H1 (cell line): ENCODE results near the gene CHRNA10. TPM values are rescaled to one million over a fixed set of nuclear protein-coding genes. Genes with fewer than 3 reads are reported as not detected.

Source experiments
- CTCF ChIA-PET: fragments of 300-600 bp; sonication (Branson Sonifier 250); formaldehyde crosslinking; loops from one replicate; lab custom pipeline; 2021; ENCODE audit not compliant: partially characterized antibody; lab: Charles Lee
- POLR2A ChIA-PET: fragments of 300-600 bp; sonication (Branson Sonifier 250); formaldehyde crosslinking; loops from one replicate; lab custom pipeline; 2021; ENCODE audit warnings: inconsistent platforms; ENCODE audit not compliant: partially characterized antibody; lab: Charles Lee
- DNase-seq, 2 experiments: peaks; one replicate each; pipeline versions ENCODE4 v3.0.0 to v3.0.0-alpha.2; 2010 to 2022; ENCODE audit warnings: low spot score in 2 of 2, low read depth in 1 of 2, mixed read lengths in 1 of 2
- FAIRE-seq: peaks from 2 replicates; lab custom pipeline; 2011; peaks lifted over from hg19 to GRCh38; lab: Jason Lieb, UNC
- H2AFZ ChIP-seq: 2 replicates; pipeline ENCODE4 v1.8.1; 2012; ENCODE audit warnings: low read length, inconsistent platforms
- H2AK5ac ChIP-seq: 2 replicates; pipeline ENCODE4 v1.6.1; 2013; ENCODE audit warnings: low read depth, low read length
- H2BK120ac ChIP-seq: replicated peaks from 2 replicates; pipeline ENCODE3; 2013; ENCODE audit warnings: low read depth, low read length, inconsistent platforms
- H2BK12ac ChIP-seq: 2 replicates; pipeline ENCODE4 v1.6.1; 2013; ENCODE audit warnings: low read depth, low read length
- H2BK15ac ChIP-seq: 2 replicates; pipeline ENCODE4 v1.6.1; 2013; ENCODE audit warnings: low read length
- H2BK20ac ChIP-seq: 2 replicates; pipeline ENCODE4 v1.6.1; 2013; ENCODE audit warnings: low read length
- H2BK5ac ChIP-seq: 2 replicates; pipeline ENCODE4 v1.6.1; 2013; ENCODE audit warnings: low read depth, low read length
- H3K14ac ChIP-seq: 2 replicates; pipeline ENCODE4 v1.6.1; 2013; ENCODE audit warnings: inconsistent platforms; ENCODE audit not compliant: insufficient read length
- H3K18ac ChIP-seq: 2 replicates; pipeline ENCODE4 v1.6.1; 2013; ENCODE audit warnings: low read length; ENCODE audit errors: extremely low read depth
- H3K23ac ChIP-seq: 2 replicates; pipeline ENCODE4 v1.6.1; 2013; ENCODE audit warnings: inconsistent platforms; ENCODE audit not compliant: insufficient read length
- H3K23me2 ChIP-seq: 2 replicates; pipeline ENCODE4 v1.6.1; 2013; ENCODE audit warnings: low read depth, low read length
- H3K27ac ChIP-seq: 2 replicates; pipeline ENCODE4 v1.6.1; 2011; ENCODE audit warnings: low read depth, low read length, inconsistent platforms
- H3K27me3 ChIP-seq, 4 experiments: replicated peaks in 1 of 4; 1 replicate in 1 of 4; 2 replicates in 3 of 4; pipeline versions ENCODE4 v1.6.1 to v1.8.1; 2011 to 2013; ENCODE audit warnings: low read length in 3 of 4, mild to moderate bottlenecking in 3 of 4, inconsistent platforms in 2 of 4, mixed read lengths in 2 of 4, moderate library complexity in 1 of 4; ENCODE audit not compliant: control insufficient read depth in 3 of 4, insufficient read depth in 3 of 4; ENCODE audit errors: extremely low read depth in 1 of 4
- H3K36me3 ChIP-seq, 4 experiments: 2 replicates each; pipeline versions ENCODE4 v1.6.1 to v1.8.1; 2011 to 2013; ENCODE audit warnings: mild to moderate bottlenecking in 4 of 4, low read length in 3 of 4, moderate library complexity in 2 of 4, control low read depth in 1 of 4, inconsistent platforms in 1 of 4; ENCODE audit not compliant: insufficient read depth in 4 of 4, control insufficient read depth in 2 of 4
- H3K4ac ChIP-seq: replicated peaks from 2 replicates; pipeline ENCODE3; 2013; ENCODE audit warnings: low read length, low read depth, mixed read lengths, inconsistent platforms; ENCODE audit not compliant: insufficient read length
- H3K4me1 ChIP-seq, 4 experiments: replicated peaks in 1 of 4; 1 replicate in 1 of 4; 2 replicates in 3 of 4; pipeline versions ENCODE4 v1.6.1 to v1.8.1; 2011 to 2013; ENCODE audit warnings: low read length in 3 of 4, inconsistent platforms in 2 of 4, mixed read lengths in 1 of 4; ENCODE audit not compliant: insufficient read depth in 4 of 4, control insufficient read depth in 3 of 4
- H3K4me2 ChIP-seq, 2 experiments: 2 replicates each; pipeline versions ENCODE4 v1.6.1 to v1.8.1; 2011 to 2013; ENCODE audit warnings: low read depth in 2 of 2, low read length in 2 of 2, control low read depth in 1 of 2, inconsistent platforms in 1 of 2, mild to moderate bottlenecking in 1 of 2; ENCODE audit not compliant: insufficient read depth in 1 of 2
- H3K4me3 ChIP-seq, 4 experiments: fragments of 200-600, 300-600 bp in 1 of 4; sonication (generic), shearing (Covaris generic), sonication (Bioruptor Twin) in 1 of 4; 2 replicates each; pipeline versions ENCODE4 v1.5.1 to v1.8.1; 2011 to 2016; ENCODE audit warnings: low read length in 4 of 4, low read depth in 3 of 4, control low read depth in 2 of 4, inconsistent platforms in 2 of 4, mild to moderate bottlenecking in 2 of 4, mixed read lengths in 1 of 4, moderate library complexity in 1 of 4; ENCODE audit not compliant: insufficient read depth in 2 of 4; ENCODE audit errors: extremely low read depth in 1 of 4
- H3K56ac ChIP-seq: replicated peaks from 2 replicates; pipeline ENCODE3; 2013; ENCODE audit warnings: low read depth, mild to moderate bottlenecking, mixed read lengths, low read length, inconsistent platforms; ENCODE audit not compliant: insufficient read length
- H3K79me1 ChIP-seq: 2 replicates; pipeline ENCODE4 v1.6.1; 2013; ENCODE audit warnings: low read depth, low read length, control low read depth
- H3K79me2 ChIP-seq, 2 experiments: 2 replicates each; pipeline versions ENCODE4 v1.6.1 to v1.8.1; 2012 to 2013; ENCODE audit warnings: low read length in 2 of 2, mild to moderate bottlenecking in 2 of 2, inconsistent platforms in 1 of 2; ENCODE audit not compliant: insufficient read depth in 2 of 2, control insufficient read depth in 1 of 2
- H3K9ac ChIP-seq, 4 experiments: replicated peaks in 1 of 4; 1 replicate in 1 of 4; 2 replicates in 3 of 4; pipeline versions ENCODE4 v1.6.1 to v1.8.1; 2011 to 2013; ENCODE audit warnings: low read depth in 3 of 4, low read length in 3 of 4, control low read depth in 2 of 4, mild to moderate bottlenecking in 2 of 4, moderate library complexity in 2 of 4, inconsistent platforms in 1 of 4; ENCODE audit errors: extremely low read depth in 1 of 4
- H3K9me3 ChIP-seq, 2 experiments: 2 replicates each; pipeline versions ENCODE4 v1.6.1 to v1.8.1; 2012 to 2013; ENCODE audit warnings: mild to moderate bottlenecking in 2 of 2, moderate library complexity in 2 of 2, control low read depth in 1 of 2, inconsistent platforms in 1 of 2, low read depth in 1 of 2, low read length in 1 of 2, mixed read lengths in 1 of 2; ENCODE audit not compliant: insufficient read depth in 2 of 2
- H4K20me1 ChIP-seq, 2 experiments: replicated peaks in 1 of 2; 2 replicates each; pipeline versions ENCODE3 to v1.8.1; 2011 to 2013; ENCODE audit warnings: inconsistent platforms in 2 of 2, low read length in 2 of 2, mild to moderate bottlenecking in 1 of 2; ENCODE audit not compliant: insufficient read depth in 2 of 2, control insufficient read depth in 1 of 2
- H4K5ac ChIP-seq: 2 replicates; pipeline ENCODE4 v1.6.1; 2013; ENCODE audit warnings: low read length, low read depth, mixed read lengths, inconsistent platforms; ENCODE audit not compliant: insufficient read length
- H4K8ac ChIP-seq: 2 replicates; pipeline ENCODE4 v1.8.0; 2013; ENCODE audit warnings: mild to moderate bottlenecking, moderate library complexity, low read length, inconsistent platforms; ENCODE audit not compliant: insufficient read depth; ENCODE audit errors: extremely low read depth
- H4K91ac ChIP-seq: replicated peaks from 2 replicates; pipeline ENCODE3; 2013; ENCODE audit warnings: low read length, mixed read lengths, inconsistent platforms; ENCODE audit not compliant: insufficient read length
- ASH2L ChIP-seq: fragments of 200-600, 300-600 bp; sonication (generic); IDR thresholded peaks from one replicate; pipeline ENCODE4 v1.7.1; 2017; ENCODE audit warnings: low read length
- BACH1 ChIP-seq: IDR thresholded peaks from 2 replicates; pipeline ENCODE4 v1.6.1; 2012; ENCODE audit warnings: low read length, improper control_type of control experiment
- CREB1 ChIP-seq: IDR thresholded peaks from 2 replicates; pipeline ENCODE4 v1.6.1; 2012; ENCODE audit warnings: inconsistent platforms
- EGR1 ChIP-seq: IDR thresholded peaks from 2 replicates; pipeline ENCODE4 v1.6.1; 2011; ENCODE audit warnings: low read depth, low read length, borderline replicate concordance
- GABPA ChIP-seq: IDR thresholded peaks from 2 replicates; pipeline ENCODE4 v1.6.1; 2011; ENCODE audit warnings: mild to moderate bottlenecking, low read length, moderate library complexity, borderline replicate concordance; ENCODE audit not compliant: insufficient read depth
- KDM1A ChIP-seq: fragments of 200-600, 300-600 bp; sonication (generic); IDR thresholded peaks from 2 replicates; pipeline ENCODE4 v1.7.1; 2016; ENCODE audit warnings: mild to moderate bottlenecking, low read length, borderline replicate concordance
- KDM5A ChIP-seq: fragments of 200-600 bp; IDR thresholded peaks from 2 replicates; pipeline ENCODE4 v1.7.1; 2012; ENCODE audit warnings: mild to moderate bottlenecking, low read length, inconsistent platforms, mixed read lengths
- MAFK ChIP-seq: IDR thresholded peaks from 2 replicates; pipeline ENCODE4 v1.6.1; 2012; ENCODE audit warnings: low read depth, mild to moderate bottlenecking, improper control_type of control experiment, low read length
- POLR2A ChIP-seq, 2 experiments: IDR thresholded peaks; 1 replicate in 1 of 2; 2 replicates in 1 of 2; pipeline ENCODE4 v1.6.1; 2011; ENCODE audit warnings: low read depth in 2 of 2, low read length in 2 of 2, mild to moderate bottlenecking in 2 of 2; ENCODE audit errors: control extremely low read depth in 1 of 2
- WGBS, 2 experiments: shearing (Covaris generic) in 1 of 2; methylation state at CpG; one replicate each; pipeline versions ENCODE4 v1.1.6 to v1.1.7; 2013 to 2015; ENCODE audit warnings: low lambda C conversion rate in 2 of 2, mixed read lengths in 2 of 2, inconsistent platforms in 1 of 2, low coverage in 1 of 2, missing lambda C conversion rate in 1 of 2; ENCODE audit not compliant: insufficient replicate concordance in 2 of 2, insufficient coverage in 1 of 2, insufficient read length in 1 of 2; ENCODE audit errors: extremely low coverage in 1 of 2, missing lambda C conversion rate in 1 of 2; 5-methylcytosine and 5-hydroxymethylcytosine counted together
- polyA plus RNA-seq, 7 experiments: library from polyadenylated mRNA; depleted of rRNA in 3 of 7; stranded (reverse) in 5 of 7; unstranded in 2 of 7; fragments of >200 nt in 5 of 7; fragments of 200-250 nt in 2 of 7; gene quantifications; 1 replicate in 5 of 7; 2 replicates in 1 of 7; 4 replicates in 1 of 7; pipeline versions ENCODE4 v1.2.1 to v1.2.3, GENCODE V29; 2011 to 2013; ENCODE audit warnings: missing spikeins in 2 of 7, mixed read lengths in 2 of 7
- total RNA-seq: library from RNA; stranded (reverse); fragmentation: NEBNext Ultra II Directional; extraction: Animal tissue kit (Norgen Biotek cat#: 25700); gene quantifications from 2 replicates; pipeline ENCODE4 v1.2.1, GENCODE V29; 2021

The CHRNA10 gene
- total and polyA plus RNA-seq, 2 of the 8 experiments (the other 6 are each of a cell fraction or from before 2014, with no cell fraction given), result 0.68 to 1.3 TPM

DNA sequence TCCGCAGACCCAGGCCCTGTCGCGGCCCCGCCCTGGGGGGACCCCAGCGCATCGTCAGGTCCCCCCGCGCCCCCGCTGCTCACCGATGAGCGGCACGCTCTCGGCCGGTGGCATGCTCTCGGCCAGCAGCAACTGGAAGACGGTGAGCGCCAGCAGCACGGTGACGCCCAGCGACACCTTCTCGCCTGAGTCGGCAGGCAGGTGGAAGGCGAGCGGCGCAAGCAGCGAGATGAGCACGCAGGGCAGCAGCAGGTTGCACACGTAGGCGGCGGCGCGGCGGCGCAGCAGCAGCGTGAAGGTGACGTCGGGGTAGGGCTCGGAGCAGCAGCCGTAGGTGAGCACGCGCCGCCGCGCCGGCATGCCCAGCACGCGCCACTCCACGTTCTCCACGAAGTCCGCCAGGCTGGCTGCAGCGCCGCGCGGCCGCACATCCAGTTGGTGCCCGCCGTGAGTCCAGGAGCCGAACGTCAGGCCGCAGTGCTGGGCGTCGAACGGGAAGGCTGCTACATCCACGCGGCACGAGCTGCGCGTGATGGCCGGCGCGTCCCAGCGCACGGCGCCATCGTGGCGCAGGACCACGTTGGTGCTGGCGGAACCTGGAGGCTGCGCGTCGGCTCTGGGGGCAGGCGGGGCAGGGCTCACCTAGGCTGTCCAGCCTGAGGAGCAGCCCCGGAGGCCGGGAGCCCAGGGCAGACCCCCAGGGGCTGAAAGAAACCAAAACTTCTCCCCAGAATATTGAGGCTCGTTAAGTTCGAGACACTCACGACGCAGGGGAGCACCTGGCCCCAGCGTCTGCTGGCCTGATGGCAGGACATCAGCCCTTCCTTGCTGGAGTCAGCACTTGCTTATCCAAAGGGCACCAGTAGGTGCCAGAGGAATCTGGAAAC, 3.8 kb downstream of the CHRNA10 start:
- H2AK5ac ChIP-seq, result no peak overlapping the region
- H4K5ac ChIP-seq, result no peak overlapping the region
- TF ChIP-seq MAFK (no peak), POLR2A (IDR thresholded peaks at IDR 0.05; ENCODE audit: control extremely low read depth in 1 of 2, low read depth in 2 of 2, low read length in 2 of 2) (no peak), BACH1 (no peak), GABPA (no peak), CREB1 (no peak), KDM1A (no peak), KDM5A (no peak), EGR1 (no peak), ASH2L (no peak)
- TF ChIP-seq, all 59 proteins: peak for 0
- no peak for DNase-seq
- H2BK15ac ChIP-seq, result no peak overlapping the region
- H3K4ac ChIP-seq, result no peak overlapping the region
- H3K18ac ChIP-seq, result no peak overlapping the region
- H3K4me2 ChIP-seq, result no peak overlapping the region
- H3K79me1 ChIP-seq, result no peaks in the 10 kb centered on the region
- H3K4me3 ChIP-seq, result no peak overlapping the region
- H2BK120ac ChIP-seq, result no peak overlapping the region
- no peak for FAIRE-seq
- CTCF ChIA-PET, result interaction anchor here (1.1 kb wide), 1 partner anchor 141 kb away, joined by 3 read pairs; the partner anchor contains the start of gene PGAP2
- H2BK5ac ChIP-seq, result no peak overlapping the region
- no peaks in the 10 kb centered on the region for H3K27me3 ChIP-seq
- no peaks in the 10 kb centered on the region for H3K4me1 ChIP-seq
- no peak overlapping the region for H3K14ac ChIP-seq
- H3K23ac ChIP-seq, result no peak overlapping the region
- H4K20me1 ChIP-seq, result peaks cover 0 to 2% of the 10 kb centered on the region in 2 experiments
- H3K9me3 ChIP-seq, result no peaks in the 10 kb centered on the region
- no peak overlapping the region for H3K27ac ChIP-seq
- H2BK12ac ChIP-seq, result no peak overlapping the region
- no peaks in the 10 kb centered on the region for H3K79me2 ChIP-seq
- H2BK20ac ChIP-seq, result no peak overlapping the region
- H3K23me2 ChIP-seq, result no peaks in the 10 kb centered on the region
- 95% methylated on average over 53 of the region's 89 CpGs; no CpG with 5 or more reads in 1 of the 2 experiments for WGBS, 2 experiments
- H2AFZ ChIP-seq, result no peak overlapping the region
- H3K9ac ChIP-seq, result no peak overlapping the region
- H3K56ac ChIP-seq, result no peak overlapping the region
- H4K8ac ChIP-seq, result no peak overlapping the region
- H4K91ac ChIP-seq, result no peak overlapping the region
- POLR2A ChIA-PET, result interaction anchor here (0.6 kb wide), 1 partner anchor 10 kb away, joined by 3 read pairs; no protein-coding TSS in a partner anchor
- H3K36me3 ChIP-seq, result peaks cover 2 to 10% (median 3%) of the 10 kb centered on the region in 4 experiments; a peak in 3 of 8 replicates
